K562 (cell line): Measurements from ENCODE around the gene NBEA.

Experiments used
- CTCF ChIP-seq, 3 experiments: IDR thresholded peaks in 2 of 3; conservative IDR thresholded peaks in 1 of 3; 2 replicates each; pipeline ENCODE4 v1.5.1; 2011 to 2012; ENCODE audit warnings: low read length in 3 of 3, mild to moderate bottlenecking in 3 of 3, control low read depth in 2 of 3, improper control_type of control experiment in 1 of 3, inconsistent platforms in 1 of 3, low read depth in 1 of 3, mixed read lengths in 1 of 3, moderate library complexity in 1 of 3; ENCODE audit not compliant: insufficient read depth in 2 of 3
- ZNF766 ChIP-seq: fragments of 200-800 bp; sonication (Bioruptor generic); conservative IDR thresholded peaks from 2 replicates; pipeline ENCODE4 v1.6.1; 2016; ENCODE audit warnings: missing genetic modification characterization, missing compliant biosample characterization

GRCh38 chr13:35107535-35107934 lies 165.5 kb downstream of the NBEA start:
- TF ChIP-seq CTCF (IDR thresholded peaks at IDR 0.05 in 2 of 3, conservative IDR thresholded peaks at IDR 0.05 in 1 of 3; ENCODE audit: insufficient read depth in 2 of 3, low read depth in 1 of 3, low read length in 3 of 3) = no peak
- TF ChIP-seq ZNF766 = no peak
